Fibroblast of lung (primary cell): ENCODE results near the gene ARPIN.

Experiments
- EZH2 ChIP-seq: IDR thresholded peaks from 2 replicates; pipeline ENCODE4 v1.5.1; 2012; ENCODE audit warnings: low read length, control low read depth, mild to moderate bottlenecking; ENCODE audit errors: missing control alignments
- TF ChIP-seq, protein P1 (sequence below), 2 donors: IDR thresholded peaks in 1 of 2; conservative IDR thresholded peaks in 1 of 2; 1 replicate in 1 of 2; 2 replicates in 1 of 2; pipeline ENCODE4 v1.5.1; 2011 to 2012; ENCODE audit warnings: low read length in 2 of 2, control low read depth in 1 of 2, inconsistent platforms in 1 of 2, low read depth in 1 of 2, mild to moderate bottlenecking in 1 of 2

DNA sequence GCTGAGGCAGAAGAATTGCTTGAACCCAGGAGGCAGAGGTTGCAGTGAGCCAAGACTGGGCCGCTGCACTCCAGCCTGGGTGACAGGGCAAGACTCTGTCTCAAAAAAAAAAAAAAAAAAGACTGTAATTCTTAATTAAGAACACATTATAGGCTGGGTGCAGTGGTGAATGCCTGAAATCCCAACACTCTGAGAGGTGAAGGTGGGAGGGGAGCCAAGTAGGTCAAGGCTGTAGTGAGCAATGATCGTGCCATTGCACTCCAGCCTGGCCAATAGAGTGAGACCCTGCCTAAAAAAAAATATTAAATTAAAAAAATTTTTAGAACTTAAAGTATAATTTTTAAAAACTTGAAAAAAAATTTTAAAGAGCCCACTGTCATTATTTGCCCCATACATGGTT is 13.4 kb upstream of the ARPIN start:
- TF ChIP-seq, protein P1, sequence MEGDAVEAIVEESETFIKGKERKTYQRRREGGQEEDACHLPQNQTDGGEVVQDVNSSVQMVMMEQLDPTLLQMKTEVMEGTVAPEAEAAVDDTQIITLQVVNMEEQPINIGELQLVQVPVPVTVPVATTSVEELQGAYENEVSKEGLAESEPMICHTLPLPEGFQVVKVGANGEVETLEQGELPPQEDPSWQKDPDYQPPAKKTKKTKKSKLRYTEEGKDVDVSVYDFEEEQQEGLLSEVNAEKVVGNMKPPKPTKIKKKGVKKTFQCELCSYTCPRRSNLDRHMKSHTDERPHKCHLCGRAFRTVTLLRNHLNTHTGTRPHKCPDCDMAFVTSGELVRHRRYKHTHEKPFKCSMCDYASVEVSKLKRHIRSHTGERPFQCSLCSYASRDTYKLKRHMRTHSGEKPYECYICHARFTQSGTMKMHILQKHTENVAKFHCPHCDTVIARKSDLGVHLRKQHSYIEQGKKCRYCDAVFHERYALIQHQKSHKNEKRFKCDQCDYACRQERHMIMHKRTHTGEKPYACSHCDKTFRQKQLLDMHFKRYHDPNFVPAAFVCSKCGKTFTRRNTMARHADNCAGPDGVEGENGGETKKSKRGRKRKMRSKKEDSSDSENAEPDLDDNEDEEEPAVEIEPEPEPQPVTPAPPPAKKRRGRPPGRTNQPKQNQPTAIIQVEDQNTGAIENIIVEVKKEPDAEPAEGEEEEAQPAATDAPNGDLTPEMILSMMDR (conservative IDR thresholded peaks at IDR 0.05 in 1 of 2, IDR thresholded peaks at IDR 0.05 in 1 of 2; ENCODE audit: low read depth in 1 of 2, low read length in 2 of 2), result no peak
- TF ChIP-seq EZH2, result no peak
